HG02938 (cell line): ENCODE results near the gene MYH15.
"Not testable (repeated sequence)": the region's sequence is repeated elsewhere in the genome, so short reads cannot be mapped to it uniquely, and the experiment has no call there.

Source experiments
- ATAC-seq: cut with Tn5 transposase; IDR thresholded peaks from one replicate; pipeline ENCODE4 v1.9.1; 2021; ENCODE audit warnings: mild to moderate bottlenecking, moderate library complexity; ENCODE audit not compliant: unreplicated experiment

Gene MYH15

DNA sequence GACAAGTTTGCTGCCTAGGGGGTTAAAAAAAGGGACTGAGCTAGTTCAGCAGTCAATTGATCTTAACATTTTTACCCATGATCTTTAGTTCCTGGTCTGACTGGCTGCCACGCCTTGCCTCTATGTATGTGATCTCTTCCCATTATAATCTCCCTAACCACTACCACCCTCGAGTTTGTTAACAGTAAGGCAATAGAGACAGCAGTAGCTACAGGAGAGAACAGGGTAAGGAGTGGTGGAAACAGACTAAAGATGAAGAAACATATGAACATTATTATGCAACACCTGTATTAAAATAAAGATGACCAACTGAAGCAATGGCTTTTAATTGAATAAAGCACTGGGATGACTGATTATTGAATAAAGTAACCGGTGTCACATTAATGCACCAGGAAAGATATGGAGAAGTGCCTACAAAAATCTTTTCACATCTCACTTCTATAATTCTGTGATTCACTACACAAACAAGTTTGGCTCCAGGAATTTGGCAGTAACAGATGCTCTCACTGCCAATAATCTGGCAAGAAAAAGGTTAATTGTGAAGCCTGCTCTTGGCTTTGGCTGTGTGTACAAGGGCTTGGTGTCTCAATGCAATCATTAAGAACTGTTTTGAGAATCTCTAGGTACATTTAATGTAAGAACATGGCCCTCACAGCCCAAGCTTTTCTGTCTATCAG lies 118.3 kb downstream of the MYH15 start:
- no peak for ATAC-seq

DNA sequence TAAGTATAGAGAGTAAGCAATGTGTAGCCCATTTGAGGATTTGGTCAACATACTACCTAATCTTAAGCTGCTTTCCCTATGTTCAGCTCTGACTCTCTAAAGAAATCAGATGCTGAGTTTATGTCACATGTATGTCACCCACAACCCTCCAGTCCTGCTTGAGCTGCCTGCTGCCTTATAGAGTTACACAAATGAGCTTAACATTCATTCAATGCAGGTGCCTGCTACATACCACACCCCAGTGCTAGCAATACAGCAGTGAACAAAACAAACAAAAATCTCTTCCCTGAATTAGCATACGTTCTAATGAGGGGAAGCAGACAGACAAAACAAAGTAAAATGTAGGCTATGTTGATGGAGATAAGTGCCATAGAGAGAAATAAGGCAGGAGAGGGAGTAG lies 121.0 kb downstream of the MYH15 start:
- ATAC-seq = no peak

DNA sequence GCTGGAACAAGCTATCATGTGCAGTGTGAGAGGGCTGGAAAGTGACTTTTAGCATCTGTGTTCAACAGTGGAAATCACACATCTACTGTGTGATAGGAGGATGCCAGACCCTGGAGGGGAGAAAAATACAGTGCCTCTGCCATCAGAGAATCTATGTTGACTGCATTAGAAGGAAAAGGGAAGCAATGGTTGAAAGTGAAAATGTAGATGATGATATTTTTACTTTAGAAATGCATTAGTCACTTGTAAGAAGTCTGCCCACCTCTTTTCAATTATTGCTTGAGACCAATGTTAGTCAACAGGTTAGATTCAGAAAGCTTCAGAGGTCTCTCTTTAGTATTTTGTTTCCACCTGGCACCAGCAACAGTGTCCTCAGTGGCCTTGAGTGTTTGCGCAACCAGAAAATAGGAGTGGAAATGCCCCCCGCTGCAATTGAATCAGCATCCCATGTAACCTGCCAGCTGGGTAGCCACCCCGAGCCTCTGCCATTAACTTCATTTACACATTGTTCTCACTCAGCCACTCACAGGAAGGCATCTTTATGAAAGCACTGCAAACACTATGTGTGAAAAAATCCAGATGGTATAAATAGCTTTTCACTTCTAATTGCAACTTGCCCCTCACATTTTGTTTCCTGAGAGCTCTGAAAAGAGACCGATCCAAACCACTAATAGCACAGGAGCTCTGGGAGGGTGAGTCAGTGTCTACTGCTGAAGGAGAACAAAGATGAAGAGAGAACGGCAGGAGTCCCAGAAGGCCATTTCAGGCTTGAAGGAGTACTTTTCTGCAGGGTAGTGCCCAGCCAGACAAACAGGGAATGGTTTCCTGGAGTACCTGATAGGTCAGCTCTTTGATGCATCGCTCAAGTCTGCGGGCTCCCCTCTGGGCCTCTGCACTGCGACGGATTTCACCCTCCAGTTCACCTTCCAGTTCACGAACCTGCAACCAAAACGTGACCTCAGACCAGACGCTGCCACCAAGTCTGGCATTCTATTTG lies 122.0 kb downstream of the MYH15 start:
- ATAC-seq = peak; percentile 71

DNA sequence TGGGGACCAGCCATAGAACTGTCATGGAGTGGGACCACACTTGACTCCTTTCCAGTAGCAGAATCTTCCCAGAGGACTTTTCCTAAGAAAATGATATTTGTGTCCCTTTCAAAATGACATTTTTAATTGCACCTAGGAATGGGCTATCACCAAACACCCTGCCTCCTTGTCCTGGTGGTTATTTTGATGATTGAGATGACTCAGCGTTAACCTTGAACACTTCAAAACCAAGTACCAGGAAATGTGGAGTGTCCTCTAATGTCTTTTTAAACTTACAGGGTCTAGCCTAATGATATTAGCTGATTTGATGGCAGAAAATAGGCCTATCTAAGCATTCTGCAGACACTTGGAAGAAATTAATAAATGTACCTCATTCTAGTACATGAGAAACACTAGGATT lies 123.3 kb downstream of the MYH15 start:
- ATAC-seq = no peak

DNA sequence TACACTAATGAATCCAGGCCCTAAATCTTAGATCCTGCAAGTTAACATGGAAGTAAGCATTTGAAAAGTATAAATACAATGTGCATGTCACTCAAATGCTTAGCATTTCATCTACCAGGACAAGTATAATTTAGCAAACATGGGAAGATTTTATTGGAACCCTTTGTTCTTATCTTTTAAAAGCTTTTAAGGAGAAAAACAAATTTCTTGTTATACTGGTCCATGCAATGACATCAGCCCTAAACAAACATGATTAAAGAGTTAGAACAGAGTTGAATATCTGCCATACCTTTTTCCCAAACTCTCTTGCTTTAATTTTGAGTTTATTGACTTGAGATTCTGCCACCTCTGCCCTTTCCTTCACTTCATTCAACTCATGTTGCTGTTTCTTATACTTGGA lies 127.1 kb downstream of the MYH15 start:
- ATAC-seq = no peak

DNA sequence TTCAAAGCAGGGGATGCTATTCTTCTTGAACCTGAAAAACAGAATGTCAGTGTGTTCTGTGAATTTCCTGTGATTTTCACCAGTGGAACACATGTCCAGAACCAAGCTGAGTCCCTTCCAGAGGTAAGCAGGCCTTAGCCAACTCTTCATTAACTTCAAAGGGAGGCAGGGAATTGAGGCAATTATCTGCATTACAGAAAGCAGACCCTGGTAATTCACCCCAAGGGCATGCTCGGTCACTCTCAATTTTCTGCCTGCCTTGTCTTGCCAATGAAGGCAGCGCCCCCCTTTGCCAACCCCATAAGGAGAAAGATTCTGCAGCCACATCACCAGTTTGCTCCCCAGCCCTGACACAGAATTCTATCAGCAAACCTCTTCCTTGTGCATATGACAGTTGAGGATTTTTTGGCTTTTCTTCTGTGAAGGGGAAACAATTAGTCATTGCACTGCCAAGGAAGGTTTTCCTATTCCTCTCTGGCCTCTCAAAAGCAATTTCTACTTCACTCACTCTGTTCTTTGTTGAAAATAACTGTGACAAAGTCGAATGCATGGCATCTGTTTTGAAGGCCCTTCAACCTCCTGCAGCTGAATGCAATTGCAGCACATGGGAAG lies 128.8 kb downstream of the MYH15 start:
- no peak for ATAC-seq

DNA sequence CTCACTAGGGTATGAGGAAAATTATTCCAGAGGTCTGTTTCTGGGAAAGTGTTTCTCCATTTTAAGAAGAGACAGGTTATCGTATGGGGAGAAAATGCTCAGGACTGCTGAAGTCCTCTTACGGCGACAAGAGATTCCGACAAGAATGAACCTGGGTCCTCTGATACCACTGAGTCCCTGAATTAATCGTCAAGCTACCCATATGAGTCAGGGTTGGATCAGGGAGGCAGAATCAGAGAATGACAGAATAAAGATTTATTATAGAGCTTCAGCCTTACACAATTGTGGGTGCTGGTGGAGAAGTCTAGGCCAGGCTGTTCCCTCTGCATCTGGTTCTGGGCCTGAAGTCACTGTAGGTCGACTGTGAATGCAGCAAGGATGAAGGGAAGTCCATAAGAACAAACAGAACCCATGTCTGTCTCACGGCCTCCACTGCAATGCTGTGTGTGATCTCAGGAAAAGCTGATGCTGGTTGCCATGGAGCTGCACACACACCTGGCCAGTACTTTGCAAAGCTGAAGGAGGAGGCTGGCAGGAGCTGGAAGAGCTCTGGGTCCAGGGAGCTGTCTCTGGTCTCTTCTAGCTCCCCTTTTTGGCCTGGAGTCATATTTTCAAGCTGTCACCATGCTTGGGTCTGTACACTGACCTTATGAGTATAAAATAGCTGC lies 130.1 kb downstream of the MYH15 start:
- ATAC-seq = no peak

DNA sequence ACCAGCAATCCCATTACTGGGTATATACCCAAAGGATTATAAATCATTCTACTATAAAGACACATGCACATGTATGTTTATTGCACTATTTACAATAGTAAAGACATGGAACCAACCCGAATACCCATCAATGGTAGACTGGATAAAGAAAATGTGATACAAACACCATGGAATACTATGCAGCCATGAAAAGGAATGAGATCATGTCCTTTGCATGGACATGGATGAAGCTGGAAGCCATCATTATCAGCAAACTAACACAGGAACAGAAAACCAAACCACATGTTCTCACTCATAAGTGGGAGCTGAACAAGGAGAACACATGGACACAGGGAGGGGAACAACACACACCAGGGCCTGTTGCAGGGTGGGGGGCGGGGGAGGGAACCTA lies 131.4 kb downstream of the MYH15 start:
- not testable (repeated sequence) for ATAC-seq

DNA sequence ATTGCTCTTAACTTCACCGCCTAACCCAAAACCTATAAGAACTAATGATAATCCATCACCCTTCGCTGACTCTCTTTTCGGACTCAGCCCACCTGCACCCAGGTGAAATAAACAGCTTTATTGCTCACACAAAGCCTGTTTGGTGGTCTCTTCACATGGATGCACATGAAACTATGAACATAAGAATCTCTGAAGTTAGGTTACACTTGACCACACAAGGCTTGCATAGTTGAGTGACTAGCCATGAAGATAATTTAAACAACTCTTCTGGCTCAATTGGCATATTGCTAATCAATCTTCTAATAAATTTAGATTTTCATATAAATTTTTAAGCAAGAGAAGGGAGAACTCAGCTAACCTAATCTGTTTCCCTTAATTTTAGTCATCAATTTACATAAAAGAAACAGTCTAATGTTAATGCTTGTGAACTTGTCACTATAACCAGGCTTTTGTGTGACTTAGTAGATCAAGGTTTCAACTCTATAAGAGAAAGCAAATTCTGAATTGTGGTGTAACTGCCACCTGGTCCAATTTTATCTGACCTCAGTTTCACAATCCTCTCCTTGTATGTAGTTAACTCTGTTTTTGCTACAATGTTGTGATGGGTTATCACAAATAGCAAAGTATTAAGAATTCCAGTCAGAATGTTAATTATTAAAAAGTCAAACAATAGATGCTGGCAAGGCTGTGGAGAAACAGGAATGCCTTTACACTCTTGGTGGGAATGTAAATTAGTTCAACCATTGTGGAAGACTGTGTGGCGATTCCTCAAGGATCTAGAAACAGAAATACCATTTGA lies 132.0 kb downstream of the MYH15 start:
- ATAC-seq = no peak

DNA sequence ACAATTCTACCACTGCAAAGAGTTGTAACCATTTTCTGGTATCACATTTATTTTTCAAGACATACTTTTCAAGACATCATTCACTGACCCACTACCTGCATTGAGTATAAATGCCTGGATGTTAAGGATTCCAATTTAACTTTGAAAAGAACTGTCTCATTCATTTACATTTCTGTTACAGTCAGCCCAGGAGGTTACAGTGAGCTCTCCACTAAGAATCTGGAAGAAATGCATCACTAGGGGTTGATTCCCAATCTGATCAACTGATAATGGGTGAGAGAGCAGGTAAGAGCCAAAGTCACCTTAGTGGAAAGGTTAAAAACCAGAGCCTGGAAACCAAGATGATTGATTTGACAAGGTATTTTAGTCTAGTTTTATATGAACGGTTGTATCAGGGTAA lies 133.0 kb downstream of the MYH15 start:
- ATAC-seq = no peak

DNA sequence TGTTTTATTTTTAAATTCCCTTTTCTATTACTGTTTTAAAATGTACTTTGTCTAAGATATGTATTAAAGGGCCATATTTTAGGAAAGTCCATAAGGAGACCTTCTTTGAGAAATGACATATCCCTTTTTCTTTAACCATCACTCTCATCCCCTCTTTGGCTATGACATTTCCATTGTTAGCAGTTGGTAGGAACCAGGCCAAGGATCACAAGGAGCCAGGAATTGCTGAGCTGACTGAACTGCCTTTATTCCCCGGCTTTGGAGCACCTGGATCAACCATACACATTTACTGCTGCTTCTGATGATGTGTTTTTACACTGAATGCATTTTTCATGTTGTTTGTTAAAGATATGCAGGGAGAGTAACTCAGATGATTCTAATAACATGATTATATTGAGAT lies 134.4 kb downstream of the MYH15 start:
- ATAC-seq = no peak

DNA sequence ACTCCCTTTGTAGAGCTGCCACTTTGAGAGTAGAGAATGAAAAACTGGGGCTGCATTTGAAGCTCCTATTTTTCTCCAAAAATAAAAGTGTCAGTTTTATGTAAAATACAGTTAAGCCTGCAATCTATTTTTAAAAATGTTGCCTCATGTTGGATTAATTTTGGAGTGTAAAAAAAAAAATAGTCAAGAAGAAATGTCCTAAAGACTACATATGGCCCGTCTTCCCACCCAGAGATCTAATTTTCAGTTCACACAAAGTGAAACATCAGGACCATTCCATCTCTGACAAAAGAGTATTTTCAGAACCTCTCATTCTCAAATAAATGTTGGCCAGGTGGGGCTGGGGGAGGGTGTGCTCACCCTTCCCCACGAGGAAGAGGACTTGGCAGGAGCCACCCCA lies 151.4 kb downstream of the MYH15 start:
- no peak for ATAC-seq

DNA sequence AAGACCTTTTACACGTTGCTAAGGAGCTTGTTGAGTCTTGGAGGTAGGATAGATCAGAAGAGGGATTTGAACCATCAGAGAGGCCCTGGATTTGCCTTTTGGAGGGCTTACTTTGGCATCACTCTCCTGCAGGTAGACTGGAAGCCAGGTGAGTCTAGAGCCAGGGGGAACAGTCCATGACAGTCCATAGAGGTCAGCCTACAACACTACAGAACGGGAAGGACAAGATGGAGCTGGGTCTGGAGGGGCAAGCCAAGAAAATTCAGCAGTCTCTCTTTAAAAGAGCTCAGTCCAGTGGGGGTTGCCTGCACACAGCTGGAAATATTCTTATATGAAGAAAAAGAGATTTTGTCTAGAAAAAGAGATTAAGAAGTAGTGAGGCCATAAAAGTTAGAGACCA lies 153.4 kb downstream of the MYH15 start:
- no peak for ATAC-seq

DNA sequence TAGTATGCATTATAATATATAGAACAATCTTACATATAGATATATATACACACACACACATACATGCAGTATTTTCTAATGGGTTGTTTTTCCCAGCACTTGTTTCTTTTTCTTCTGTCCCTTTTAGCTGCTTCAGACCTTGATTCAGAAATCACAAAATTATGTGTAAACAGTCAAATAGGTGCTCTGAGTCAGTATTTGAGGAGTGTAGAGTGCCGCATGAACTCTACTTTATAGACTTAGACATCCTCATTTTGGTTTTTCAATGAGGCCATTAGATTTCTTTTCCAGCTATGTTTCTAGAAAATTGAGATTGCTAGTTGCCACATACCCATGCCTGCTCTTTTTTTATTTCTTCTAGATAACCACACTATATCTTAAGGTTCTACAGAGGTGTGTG lies 155.8 kb downstream of the MYH15 start:
- no peak for ATAC-seq

DNA sequence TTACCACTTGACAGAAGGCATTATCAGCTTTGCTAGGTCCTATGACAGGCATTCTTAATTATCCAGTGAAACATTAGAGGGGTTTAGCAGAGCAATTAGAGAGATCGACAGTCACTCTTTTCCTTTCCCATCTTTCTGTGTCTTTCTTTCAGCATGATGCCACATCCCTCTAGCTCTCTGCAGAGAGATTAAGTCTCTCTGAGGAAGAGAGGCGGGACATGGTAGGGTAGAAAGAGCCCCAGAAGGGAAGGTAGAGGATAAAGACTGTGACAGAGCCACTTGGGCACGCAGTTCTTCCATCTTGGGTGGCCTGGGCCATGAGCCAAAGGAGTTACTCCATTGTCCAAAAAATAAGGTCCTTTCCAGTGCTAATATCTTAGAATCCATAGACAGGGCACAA lies 158.2 kb downstream of the MYH15 start:
- no peak for ATAC-seq

DNA sequence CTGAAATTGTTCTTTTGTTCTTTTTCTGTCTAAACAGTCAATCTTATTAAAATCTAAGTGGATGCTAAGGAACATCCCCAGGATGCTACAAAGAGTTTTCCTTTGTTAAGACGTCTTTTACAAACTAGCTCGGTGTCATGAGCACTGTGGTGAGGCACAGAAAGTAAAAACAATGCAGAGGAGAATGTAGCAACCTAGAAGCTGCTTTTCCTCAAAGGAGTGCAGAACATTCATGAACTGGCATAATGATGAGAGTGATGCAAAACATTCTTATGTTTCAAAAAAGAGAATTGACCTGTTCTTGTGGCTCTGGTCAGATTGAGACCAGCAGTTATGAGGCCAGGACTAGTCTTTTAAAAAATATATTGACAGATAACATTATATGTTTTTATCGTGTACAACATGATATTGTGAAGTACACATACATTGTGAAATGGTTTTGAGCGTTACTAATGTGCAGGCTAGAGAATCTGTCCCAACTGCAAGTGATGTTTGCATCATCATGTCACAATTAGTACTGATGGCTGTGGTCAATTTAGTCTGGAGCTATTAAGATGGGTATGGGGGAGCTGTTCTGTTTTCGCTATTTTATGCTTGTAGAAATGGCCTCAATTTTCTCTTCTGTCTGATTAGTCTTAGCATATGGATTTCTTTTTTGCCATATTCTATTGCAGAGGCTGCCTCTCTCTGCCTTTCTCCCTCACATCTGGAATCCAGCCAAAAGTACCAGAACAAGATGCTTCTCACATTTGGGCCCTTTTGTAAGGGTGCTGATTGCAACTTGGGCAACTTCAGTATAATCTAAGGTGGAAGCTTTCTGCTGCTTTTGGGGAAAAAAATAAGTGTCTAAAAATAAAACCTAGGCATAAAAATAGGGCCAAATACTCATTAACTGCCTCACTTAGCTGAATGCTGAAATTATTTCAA lies 163.8 kb downstream of the MYH15 start:
- ATAC-seq = no peak

DNA sequence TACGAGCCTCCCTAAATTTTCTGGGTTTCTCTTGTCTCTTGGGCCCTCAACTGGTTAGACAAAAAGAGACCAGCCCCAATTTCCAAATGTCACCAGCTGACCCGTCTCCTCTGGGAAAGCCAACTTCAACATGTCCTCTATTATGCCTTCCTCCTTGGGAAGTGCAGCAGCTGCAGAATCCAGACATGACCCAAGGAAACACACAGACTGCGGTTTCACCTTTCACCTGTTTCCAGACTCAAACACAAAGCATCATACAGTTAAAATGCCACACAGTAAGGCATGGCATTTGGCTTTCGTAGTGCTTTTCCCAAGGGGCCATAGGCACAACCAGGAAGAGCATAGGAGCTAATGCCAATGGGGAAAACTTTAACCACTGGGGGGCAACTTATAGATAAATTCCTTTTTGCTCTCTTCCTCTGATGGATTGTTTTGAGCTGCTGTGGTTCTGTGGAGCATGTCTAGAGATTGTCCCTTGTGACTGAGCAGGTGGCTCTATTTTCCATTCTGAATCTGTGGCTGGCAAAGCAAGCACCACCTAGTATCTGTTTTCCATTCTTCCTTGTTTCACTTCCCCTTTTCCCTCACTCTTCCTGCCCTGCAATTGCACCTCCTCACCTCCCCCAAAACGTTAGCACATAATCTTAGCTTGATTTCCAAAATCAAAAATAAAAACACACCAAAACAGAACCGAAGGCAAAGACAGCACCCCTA lies 164.7 kb downstream of the MYH15 start:
- no peak for ATAC-seq

DNA sequence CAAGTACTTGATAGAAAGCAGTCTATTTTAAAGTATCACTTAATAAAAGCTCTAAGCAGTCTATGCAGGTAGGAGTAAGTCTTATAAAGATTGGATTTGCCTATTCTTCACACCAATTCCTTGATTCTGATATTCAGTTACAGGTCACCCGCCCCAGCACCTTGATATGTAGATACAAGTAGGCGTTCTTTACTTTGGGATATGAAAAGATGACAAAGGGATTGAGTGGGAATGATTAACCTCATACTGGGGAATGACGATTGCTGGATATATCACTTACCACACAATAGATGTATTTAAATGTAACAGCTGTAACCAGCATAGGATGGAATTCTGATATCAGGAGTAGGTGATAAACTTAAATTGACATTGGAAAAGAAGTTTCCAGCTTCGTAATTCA lies 166.9 kb downstream of the MYH15 start:
- no peak for ATAC-seq
